OCI-LY7 (cell line): ENCODE measurements around the gene HOXA10. TPM values are rescaled to one million over a fixed set of nuclear protein-coding genes. Genes with fewer than 3 reads are reported as not detected.

Source experiments
- BruUV-seq: library from RNA; stranded (reverse); fragments of 400-500 nt; replicated peaks from 2 replicates; lab custom pipeline; 2021; lab: Mats Ljungman, UMichigan
- CTCF ChIA-PET: fragments of 300-600 bp; sonication (Branson Sonifier 250); formaldehyde crosslinking; loops from one replicate; lab custom pipeline; 2022; ENCODE audit warnings: antibody characterized with exemption; ENCODE audit not compliant: unreplicated experiment; lab: Charles Lee
- POLR2A ChIA-PET: fragments of 300-600 bp; sonication (Branson Sonifier 250); formaldehyde crosslinking; loops from one replicate; lab custom pipeline; 2022; ENCODE audit warnings: antibody characterized with exemption; lab: Charles Lee
- DNase-seq: peaks from one replicate; pipeline ENCODE4 v3.0.0-alpha.2; 2015; ENCODE audit warnings: low spot score
- H2AFZ ChIP-seq: fragments of 200-600 bp; sonication (generic), shearing (Covaris generic); 2 replicates; pipeline ENCODE4 v1.6.1; 2014; ENCODE audit warnings: mild to moderate bottlenecking, antibody characterized with exemption, low read length, moderate library complexity
- H3K27ac ChIP-seq: fragments of 200-600 bp; sonication (generic); 2 replicates; pipeline ENCODE4 v1.5.1; 2014; ENCODE audit warnings: mixed run types, low read depth, mild to moderate bottlenecking, moderate library complexity, low read length, inconsistent platforms; ENCODE audit not compliant: poor library complexity, severe bottlenecking
- H3K36me3 ChIP-seq: fragments of 200-600 bp; sonication (generic); 2 replicates; pipeline ENCODE4 v1.6.1; 2014; ENCODE audit warnings: mild to moderate bottlenecking, antibody characterized with exemption, low read length, moderate library complexity, mixed read lengths; ENCODE audit not compliant: insufficient read depth
- H3K4me1 ChIP-seq: fragments of 200-600 bp; sonication (generic); 2 replicates; pipeline ENCODE4 v1.5.1; 2014; ENCODE audit warnings: mild to moderate bottlenecking, low read length; ENCODE audit not compliant: insufficient read depth, poor library complexity, severe bottlenecking
- H3K4me2 ChIP-seq: fragments of 200-600 bp; sonication (generic); 2 replicates; pipeline ENCODE4 v1.6.1; 2014; ENCODE audit warnings: mild to moderate bottlenecking, low read length
- H3K4me3 ChIP-seq: fragments of 200-600 bp; sonication (generic); 2 replicates; pipeline ENCODE4 v1.5.1; 2014; ENCODE audit warnings: mild to moderate bottlenecking, low read depth, low read length; ENCODE audit not compliant: poor library complexity, severe bottlenecking
- H3K79me2 ChIP-seq: fragments of 200-600 bp; sonication (generic); 2 replicates; pipeline ENCODE4 v1.6.1; 2016; ENCODE audit warnings: low read depth, mild to moderate bottlenecking, low read length, moderate library complexity, mixed read lengths; ENCODE audit not compliant: insufficient read depth
- H3K9me2 ChIP-seq: fragments of 200-600 bp; sonication (generic); 2 replicates; pipeline ENCODE4 v1.6.1; 2016; ENCODE audit warnings: mild to moderate bottlenecking, low read length, mixed read lengths; ENCODE audit not compliant: insufficient read depth
- H3K9me3 ChIP-seq: fragments of 200-600 bp; sonication (generic); 2 replicates; pipeline ENCODE4 v1.6.1; 2014; ENCODE audit warnings: mild to moderate bottlenecking, mixed run types, low read length, mixed read lengths
- H4K20me1 ChIP-seq: fragments of 200-600 bp; sonication (generic); 2 replicates; pipeline ENCODE4 v1.6.1; 2014; ENCODE audit warnings: mild to moderate bottlenecking, antibody characterized with exemption, low read length, moderate library complexity, mixed read lengths; ENCODE audit not compliant: insufficient read depth
- EZH2phosphoT487 ChIP-seq: fragments of 200-600 bp; sonication (generic); IDR thresholded peaks from 2 replicates; pipeline ENCODE4 v1.6.1; 2018; ENCODE audit warnings: low read depth, borderline replicate concordance, mild to moderate bottlenecking, mixed run types, antibody characterized with exemption, low read length, moderate library complexity, mixed read lengths
- intact Hi-C: fragments of 100-400 bp; cut with micrococcal nuclease; formaldehyde crosslinking; loops from one replicate; pipeline ENCODE4 v1.10.0; 2022; ENCODE audit not compliant: unreplicated experiment
- total RNA-seq, 2 experiments: library from RNA; depleted of rRNA in 1 of 2; stranded (reverse); fragments of >200 nt in 1 of 2; shearing (Covaris generic) in 1 of 2; gene quantifications; 2 replicates each; pipeline ENCODE4 v1.2.3, GENCODE V29; 2014 to 2022
- TF ChIP-seq, protein P1 (sequence below): fragments of 200-600 bp; sonication (generic); conservative IDR thresholded peaks from 2 replicates; pipeline ENCODE4 v1.5.1; 2014; ENCODE audit warnings: mild to moderate bottlenecking, antibody characterized with exemption, low read length, moderate library complexity, mixed read lengths

The HOXA10 gene
- total RNA-seq, 2 experiments from 2014 or later: not detected

DNA sequence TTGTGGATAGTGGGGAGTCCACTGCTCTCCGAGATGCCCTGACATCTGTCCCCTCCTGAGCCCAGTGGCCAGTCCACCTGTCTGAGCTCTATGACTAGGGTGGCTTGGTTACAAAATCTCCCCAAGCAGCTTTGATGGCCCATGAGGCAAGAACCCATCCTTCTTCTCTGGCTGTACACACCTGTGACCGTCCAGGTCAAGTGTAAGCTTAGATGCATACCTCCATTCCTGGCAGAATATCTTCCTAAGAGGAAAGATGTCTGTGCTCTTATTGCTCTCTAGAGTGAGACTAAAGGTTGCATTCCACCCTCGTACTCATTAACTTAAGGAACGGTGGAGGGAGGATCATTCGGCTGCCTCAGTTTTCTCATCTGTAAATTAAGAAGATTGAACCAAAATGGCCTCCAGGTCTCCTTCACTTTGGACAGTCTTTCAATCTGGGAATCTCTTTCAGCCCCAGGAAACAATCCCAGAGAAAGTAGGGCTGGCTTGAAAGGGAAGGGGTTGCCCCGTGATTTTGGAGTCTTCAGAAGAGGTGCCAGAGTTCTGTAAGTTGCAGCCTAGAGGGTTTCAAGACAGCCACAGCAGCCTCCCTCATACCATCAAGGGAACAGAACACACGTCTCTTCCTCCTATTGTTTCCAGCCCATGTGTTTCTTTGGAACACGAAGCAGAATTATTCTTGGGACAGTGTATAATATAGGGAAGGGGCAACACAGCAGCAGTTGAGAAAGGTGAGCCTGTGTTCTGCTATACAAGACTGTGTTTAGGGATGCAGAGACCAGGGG is 49.0 kb downstream of the HOXA10 start:
- no peak for TF ChIP-seq EZH2phosphoT487
- TF ChIP-seq, protein P1, sequence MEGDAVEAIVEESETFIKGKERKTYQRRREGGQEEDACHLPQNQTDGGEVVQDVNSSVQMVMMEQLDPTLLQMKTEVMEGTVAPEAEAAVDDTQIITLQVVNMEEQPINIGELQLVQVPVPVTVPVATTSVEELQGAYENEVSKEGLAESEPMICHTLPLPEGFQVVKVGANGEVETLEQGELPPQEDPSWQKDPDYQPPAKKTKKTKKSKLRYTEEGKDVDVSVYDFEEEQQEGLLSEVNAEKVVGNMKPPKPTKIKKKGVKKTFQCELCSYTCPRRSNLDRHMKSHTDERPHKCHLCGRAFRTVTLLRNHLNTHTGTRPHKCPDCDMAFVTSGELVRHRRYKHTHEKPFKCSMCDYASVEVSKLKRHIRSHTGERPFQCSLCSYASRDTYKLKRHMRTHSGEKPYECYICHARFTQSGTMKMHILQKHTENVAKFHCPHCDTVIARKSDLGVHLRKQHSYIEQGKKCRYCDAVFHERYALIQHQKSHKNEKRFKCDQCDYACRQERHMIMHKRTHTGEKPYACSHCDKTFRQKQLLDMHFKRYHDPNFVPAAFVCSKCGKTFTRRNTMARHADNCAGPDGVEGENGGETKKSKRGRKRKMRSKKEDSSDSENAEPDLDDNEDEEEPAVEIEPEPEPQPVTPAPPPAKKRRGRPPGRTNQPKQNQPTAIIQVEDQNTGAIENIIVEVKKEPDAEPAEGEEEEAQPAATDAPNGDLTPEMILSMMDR: no peak
- Histone ChIP-seq H3K9me3 (no peaks in the 10 kb centered on the region), H3K27ac (no peak overlapping the region), H3K36me3 (no peaks in the 10 kb centered on the region), H2AFZ (no peak overlapping the region), H3K4me3 (no peak overlapping the region), H3K9me2 (no peaks in the 10 kb centered on the region), H4K20me1 (no peaks in the 10 kb centered on the region; the same call in 1 of the 2 replicates), H3K79me2 (no peaks in the 10 kb centered on the region), H3K4me2 (no peak overlapping the region), H3K4me1 (no peaks in the 10 kb centered on the region)
- no TSS peak for BruUV-seq
- CTCF ChIA-PET: no interaction called here
- intact Hi-C loops: no loop called here
- no peak for DNase-seq
- POLR2A ChIA-PET: no interaction called here

DNA sequence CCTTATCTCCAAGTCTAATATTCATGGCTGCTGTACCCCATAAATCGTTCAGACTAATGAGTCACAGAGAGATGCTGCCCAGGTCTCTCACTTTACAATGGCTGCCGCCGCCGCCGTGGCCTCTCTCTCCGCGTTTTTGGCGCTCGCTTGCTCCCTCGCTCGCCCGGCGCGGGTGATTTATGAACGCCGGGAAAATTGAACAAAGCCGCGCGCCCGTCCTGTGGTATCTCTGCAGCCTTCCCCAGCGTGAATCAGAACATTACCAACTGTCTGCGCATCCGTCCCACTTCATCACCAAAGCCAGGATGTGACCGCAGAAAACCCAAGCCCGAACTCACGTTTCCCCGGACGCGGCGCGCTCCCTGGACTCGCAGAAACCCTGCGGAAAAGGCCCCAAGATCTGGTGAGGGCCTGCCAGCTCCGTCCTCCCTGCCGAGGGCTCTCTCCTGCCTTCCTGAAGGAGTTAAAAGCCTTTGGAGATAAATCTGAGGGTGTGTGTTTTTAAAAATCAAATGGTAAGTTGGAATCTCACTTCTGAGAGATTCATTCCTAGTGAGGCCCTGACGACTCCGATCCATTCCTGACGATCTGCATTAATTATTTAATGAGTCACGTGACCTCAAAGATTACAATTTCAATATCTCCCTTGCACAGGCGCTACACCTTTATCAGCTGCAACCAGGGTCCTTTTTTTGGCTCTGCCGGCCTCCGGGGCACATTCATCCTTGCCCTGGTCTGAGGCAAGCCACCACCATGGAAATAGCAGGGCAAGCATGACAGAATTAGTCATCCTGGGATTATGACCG is 49.8 kb downstream of the HOXA10 start:
- POLR2A ChIA-PET: no interaction called here
- Histone ChIP-seq H4K20me1 (no peaks in the 10 kb centered on the region; the same call in 1 of the 2 replicates), H3K9me2 (no peaks in the 10 kb centered on the region), H3K9me3 (no peaks in the 10 kb centered on the region), H2AFZ (no peak overlapping the region), H3K4me2 (no peak overlapping the region), H3K4me1 (no peaks in the 10 kb centered on the region), H3K36me3 (no peaks in the 10 kb centered on the region), H3K79me2 (no peaks in the 10 kb centered on the region), H3K27ac (no peak overlapping the region), H3K4me3 (no peak overlapping the region)
- no TSS peak for BruUV-seq
- CTCF ChIA-PET: no interaction called here
- TF ChIP-seq EZH2phosphoT487: no peak
- TF ChIP-seq, protein P1: no peak
- intact Hi-C loops: no loop called here
- DNase-seq: no peak
